DOHH2 (cell line): ENCODE results near the gene RNASEH2C.
"Not testable (repeated sequence)": the region's sequence is repeated elsewhere in the genome, so short reads cannot be mapped to it uniquely, and the experiment has no call there.

Source experiments
- EZH2phosphoT487 ChIP-seq: fragments of 200-600 bp; sonication (generic); IDR thresholded peaks from 2 replicates; pipeline ENCODE4 v1.6.1; 2017; ENCODE audit warnings: borderline replicate concordance, mild to moderate bottlenecking, antibody characterized with exemption, low read length, moderate library complexity, mixed read lengths
- TF ChIP-seq, protein P1 (sequence below): fragments of 200-600 bp; sonication (generic); IDR thresholded peaks from one replicate; pipeline ENCODE4 v1.5.1; 2014; ENCODE audit warnings: antibody characterized with exemption, mild to moderate bottlenecking, low read depth, low read length; ENCODE audit not compliant: poor library complexity, severe bottlenecking

DNA sequence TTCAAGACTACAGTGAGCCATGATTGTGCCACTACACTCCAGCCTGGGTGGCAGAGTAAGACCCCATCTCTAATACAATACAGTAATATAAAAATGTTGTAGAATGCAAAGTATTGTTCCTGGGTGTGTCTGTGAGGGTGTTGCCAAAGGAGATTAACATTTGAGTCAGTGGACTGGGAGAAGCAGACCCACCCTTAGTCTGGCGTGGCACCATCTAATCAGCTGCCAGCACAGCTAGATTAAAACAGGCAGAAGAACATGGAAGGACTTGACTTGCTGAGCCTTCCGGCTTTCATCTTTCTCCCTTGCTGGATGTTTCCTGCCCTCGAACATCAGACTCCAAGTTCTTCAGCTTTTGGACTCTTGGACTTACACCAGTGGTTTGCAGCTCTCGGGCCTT lies 14.5 kb upstream of the RNASEH2C start:
- TF ChIP-seq, protein P1, sequence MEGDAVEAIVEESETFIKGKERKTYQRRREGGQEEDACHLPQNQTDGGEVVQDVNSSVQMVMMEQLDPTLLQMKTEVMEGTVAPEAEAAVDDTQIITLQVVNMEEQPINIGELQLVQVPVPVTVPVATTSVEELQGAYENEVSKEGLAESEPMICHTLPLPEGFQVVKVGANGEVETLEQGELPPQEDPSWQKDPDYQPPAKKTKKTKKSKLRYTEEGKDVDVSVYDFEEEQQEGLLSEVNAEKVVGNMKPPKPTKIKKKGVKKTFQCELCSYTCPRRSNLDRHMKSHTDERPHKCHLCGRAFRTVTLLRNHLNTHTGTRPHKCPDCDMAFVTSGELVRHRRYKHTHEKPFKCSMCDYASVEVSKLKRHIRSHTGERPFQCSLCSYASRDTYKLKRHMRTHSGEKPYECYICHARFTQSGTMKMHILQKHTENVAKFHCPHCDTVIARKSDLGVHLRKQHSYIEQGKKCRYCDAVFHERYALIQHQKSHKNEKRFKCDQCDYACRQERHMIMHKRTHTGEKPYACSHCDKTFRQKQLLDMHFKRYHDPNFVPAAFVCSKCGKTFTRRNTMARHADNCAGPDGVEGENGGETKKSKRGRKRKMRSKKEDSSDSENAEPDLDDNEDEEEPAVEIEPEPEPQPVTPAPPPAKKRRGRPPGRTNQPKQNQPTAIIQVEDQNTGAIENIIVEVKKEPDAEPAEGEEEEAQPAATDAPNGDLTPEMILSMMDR = not testable (repeated sequence)
- TF ChIP-seq EZH2phosphoT487 = not testable (repeated sequence)
